OCI-M1 (cell line): ENCODE results near the gene NOL4L.

Source experiments
- DNase-seq: peaks from one replicate; lab custom pipeline; 2025; lab: John Stamatoyannopoulos, UW

Gene NOL4L

DNA sequence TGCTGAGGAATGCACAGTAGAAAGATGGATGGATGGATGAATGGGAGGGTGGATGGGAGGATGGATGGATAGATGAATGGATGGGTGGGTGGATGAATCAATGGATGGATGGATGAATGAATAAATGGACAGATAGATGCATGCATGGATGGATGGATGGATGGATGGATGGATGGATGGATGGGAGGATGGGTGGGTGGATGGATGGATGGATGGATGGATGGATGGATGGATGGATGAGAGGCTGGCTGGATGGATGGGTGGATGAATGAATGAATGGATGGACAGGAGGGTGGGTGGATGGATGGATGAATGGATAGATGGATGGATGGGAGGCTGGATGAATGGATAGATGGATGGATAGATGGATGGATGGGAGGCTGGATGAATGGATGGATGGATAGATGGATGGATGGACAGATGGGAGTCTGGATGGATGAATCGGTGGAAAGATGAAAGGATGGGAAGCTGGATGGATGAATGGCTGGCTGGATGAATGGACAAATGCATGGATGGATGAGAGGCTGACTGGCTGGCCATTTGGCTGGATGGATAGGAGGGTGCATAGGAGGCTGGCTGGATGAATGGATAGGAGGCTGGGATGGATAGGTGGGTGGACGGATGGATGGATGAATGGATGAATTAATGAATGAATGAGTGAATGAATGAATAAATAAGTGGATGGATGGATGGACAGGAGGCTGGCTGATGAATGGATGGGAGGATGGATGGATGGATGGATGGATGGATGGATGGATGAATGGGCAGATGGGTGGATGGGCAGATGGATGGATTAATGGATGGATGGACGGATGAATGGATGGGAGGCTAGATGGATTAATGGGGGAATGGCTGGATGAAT is 28.3 kb upstream of the NOL4L start:
- no peak for DNase-seq

DNA sequence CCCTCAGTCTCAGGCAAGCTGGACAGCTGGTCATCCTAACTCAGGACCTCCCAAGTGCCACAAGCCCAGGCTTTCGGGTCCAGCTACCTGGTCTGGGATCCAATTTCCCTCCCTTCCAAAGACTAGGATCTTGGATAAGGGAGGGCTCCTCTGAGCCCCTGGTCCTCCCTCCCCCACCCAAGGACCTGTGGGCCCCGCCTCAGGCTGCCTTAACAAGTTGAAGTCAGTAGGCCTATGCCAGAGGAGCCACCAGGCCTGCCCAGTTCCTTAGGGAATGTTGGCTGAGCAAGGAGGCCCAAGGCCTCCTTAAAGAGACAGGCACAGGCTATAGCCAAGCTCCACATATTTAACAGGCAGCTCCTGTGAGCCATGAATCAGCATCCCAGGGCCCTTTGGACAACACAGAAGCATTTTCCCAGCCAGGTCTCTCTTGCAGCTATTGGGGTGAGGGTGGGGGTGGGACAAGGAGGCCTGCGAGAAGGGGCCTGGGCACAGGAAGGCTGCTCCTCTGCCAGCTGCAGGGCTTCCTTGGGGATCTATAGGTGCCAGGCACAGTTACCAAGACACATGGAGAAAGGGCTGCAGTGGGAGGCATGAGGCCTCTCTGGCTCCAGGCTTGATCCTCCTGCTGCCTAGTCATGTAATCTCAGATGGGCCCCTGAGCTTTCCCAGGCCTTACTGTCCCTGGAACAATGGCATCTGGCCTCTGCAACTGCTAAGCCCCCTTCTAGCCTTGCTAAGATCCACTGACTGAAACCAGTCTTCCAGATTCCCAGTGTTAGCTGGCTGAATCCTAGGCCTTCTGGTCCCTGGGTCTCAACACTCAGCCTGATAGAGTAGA is 27.4 kb upstream of the NOL4L start:
- no peak for DNase-seq

DNA sequence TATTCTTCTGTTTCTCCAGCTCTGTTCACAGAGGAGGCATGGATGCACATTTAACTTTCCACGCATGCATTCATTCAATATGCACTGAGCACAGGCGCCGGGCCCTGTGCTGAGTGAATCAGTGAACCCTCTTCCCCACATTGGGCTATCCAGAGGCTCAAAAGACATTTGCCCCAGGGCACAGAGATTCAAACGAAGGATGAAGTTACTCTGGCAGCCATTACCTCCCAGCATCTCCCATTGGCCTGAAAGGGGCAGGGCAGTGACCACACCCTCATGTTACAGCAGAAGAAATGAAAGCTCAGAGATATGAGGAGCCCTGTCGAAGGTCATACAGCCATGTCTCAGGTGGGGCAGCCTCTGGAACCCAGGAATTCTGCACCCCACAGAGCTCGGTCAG is 26.7 kb upstream of the NOL4L start:
- DNase-seq: no peak

DNA sequence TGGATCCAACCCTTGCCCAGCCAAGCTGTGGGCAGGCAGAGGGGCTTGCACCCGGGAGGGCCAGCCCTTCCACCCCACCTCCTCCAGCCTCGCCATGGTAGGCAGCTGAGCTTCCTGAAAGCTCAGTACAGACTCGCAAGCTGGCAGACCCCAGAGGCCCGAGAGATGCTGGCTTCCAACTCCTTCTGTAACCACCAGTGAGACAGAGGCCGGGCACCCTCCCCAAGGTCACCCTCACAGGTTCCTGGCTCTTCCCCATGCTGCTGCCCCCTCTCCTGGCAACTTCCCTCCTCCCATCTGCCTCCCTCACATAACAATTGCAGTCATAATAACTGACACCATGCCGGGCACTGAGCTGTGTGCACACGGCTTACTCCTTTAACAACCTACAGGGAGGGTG is 26.2 kb upstream of the NOL4L start:
- DNase-seq: no peak

DNA sequence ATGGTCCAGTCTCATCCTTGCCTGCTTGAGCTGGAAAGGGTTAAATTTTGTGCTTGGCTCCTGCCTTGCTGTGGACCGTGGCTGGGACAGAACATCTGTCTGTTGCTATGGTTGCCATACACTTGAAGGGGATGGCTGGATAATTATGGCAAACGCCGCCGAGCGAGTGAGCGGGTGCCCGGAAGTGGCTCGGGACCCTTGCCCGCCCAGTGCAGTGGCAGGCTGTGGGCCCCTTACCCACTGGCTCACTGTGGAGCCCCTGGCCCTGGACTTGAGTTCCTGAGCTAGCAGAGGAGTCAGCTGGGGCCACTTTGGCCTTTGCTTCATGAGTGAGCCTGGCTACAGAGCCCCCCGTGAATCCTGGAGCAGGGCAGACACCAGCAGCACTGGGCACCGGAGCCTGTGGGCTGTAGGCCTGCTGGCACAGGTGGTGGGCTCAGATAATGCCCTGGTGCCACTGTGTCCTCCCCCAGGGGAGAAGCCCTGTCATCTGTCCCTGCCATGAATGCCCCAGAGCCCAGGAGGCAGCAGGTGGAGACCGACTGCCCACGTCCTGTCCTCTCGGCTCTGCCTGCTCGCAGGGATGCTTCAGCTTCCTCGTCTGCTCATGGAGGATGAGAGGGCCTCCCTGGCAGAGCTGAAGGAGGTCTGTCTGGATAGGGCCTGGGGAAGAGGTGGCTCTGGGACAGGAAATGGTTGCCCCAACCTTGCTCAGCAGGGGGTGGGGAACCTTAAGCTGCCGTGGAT is 25.5 kb upstream of the NOL4L start:
- no peak for DNase-seq

DNA sequence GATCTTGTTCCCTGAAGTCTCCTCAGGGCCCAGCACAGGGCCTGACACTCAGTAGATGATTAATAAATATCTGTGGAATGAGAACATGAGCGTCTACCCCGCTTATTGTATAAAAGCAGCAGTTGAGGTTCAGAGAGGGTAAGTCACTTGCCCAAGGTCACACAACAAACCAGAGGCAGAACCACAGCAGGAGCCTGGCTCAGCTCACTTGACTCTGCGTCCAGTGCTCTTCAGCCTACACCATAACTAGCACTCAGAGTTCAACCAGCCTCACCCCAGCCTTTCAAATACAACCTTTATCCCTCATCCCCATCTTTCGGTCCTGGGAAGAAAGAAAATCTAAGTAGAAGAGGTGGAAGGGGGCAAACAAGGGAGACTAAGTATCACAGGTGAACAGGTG is 24.9 kb upstream of the NOL4L start:
- DNase-seq: no peak

DNA sequence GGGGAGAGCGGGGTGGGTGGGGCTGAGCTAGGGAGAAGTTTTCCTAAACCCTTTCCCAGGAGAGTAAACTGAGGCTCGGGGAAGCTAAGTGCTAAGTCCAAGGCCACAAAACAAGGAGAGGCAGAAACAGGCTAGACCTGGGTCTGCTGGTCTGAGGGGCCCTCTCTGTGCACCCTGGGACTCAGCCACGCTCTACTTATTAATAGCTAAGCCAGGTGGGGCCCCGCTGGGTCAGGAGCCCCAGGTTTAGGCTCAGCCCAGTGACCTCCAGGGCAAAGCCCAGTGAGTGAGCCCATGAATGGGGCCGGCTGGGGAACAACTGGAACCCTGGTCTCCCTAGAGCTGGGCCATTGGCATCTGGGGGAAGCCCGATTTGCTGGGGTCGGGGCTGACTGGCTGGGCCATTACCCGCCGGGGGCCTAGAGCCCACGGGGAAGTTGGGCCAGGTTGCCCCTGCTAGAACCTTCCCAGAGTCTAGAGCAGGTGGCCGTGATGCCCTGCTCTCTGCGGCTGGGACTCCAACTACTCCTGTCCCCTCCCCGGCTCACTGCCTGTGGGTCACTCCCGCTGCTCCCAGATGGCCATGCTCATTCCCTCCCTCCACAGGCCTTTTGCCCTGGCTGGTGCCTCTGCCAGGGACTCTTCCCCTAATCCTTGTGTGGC is 24.1 kb upstream of the NOL4L start:
- DNase-seq: no peak

DNA sequence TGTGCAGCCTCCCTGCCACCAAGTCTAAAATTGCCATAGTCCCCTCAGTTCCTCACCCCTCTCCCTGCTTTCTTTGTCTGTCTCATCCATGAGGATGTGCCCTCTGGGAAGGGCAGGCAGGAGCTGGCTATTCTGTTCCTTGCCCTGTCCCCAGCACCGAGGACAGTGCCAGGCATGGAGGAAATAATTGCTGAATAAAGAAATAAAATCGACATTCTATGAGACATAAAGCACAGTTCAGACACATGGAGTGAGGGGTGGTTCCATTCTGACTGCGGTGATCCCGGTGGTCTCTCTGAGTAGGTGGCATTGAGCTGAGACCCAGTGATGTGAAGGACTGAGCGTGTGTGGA is 23.5 kb upstream of the NOL4L start:
- no peak for DNase-seq

DNA sequence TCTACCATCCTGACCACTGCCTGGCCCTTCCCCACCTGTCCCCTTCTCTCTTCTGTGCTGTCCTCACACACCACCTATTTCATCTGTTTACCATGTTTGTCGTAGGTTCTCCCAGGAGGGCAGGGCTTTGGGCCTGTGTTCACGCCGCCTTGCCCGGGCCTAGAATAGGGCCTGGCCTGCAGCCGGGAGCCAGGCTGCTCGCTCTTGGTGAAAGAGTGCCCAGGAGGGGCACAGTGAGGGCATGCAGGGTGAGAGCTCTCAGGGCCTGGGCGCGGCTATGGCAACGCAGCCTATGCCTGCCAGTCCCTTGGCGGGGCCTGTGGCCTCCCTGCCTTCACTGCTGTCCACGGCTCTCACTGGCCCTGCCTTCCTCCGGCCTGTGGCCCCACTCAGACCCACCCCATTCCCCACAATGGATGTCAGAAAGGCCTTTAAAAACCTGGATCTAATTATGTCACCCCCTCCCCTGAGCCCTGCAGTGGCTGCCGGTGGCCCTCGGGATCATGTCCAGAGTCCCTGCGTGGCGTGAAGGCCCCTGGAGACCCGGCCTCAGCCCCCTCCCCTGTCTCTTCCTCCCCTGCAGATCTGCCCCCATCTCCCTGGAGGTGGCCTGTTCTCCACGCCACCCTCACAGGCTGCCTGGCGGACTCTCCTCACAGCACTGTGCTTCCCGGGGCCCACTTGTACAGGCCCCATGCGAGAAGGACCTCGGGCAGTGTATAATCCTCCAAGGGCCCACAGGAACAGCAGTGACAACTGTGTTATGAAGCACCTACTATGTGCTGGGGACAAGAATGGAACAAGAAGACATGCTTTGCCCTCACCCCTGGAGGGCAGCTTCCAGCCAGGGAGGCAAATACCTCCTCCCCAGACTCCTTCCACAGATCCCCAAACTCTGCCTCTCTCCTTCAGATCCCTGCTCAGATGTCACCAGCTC is 22.9 kb upstream of the NOL4L start:
- DNase-seq: no peak

DNA sequence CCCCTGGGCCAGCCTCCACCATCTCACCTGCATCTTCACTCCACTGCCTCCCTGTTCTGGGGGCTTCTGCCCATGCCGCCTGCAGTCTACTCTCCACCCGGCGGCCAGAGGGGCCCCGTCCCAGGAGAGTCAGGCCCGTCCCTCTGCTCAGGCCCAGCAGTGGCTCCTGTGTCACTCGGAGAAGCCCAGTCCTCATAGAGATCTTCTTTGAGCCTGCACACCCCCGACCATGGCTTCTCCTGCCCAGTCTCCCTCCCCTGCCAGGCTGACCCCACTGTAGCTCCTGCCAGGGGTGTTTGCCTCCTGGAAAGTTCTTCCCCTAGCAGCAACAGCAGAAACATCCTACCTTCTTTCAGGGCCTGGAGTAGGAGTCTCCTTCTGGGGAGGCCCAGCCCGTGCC is 22.2 kb upstream of the NOL4L start:
- DNase-seq: no peak

DNA sequence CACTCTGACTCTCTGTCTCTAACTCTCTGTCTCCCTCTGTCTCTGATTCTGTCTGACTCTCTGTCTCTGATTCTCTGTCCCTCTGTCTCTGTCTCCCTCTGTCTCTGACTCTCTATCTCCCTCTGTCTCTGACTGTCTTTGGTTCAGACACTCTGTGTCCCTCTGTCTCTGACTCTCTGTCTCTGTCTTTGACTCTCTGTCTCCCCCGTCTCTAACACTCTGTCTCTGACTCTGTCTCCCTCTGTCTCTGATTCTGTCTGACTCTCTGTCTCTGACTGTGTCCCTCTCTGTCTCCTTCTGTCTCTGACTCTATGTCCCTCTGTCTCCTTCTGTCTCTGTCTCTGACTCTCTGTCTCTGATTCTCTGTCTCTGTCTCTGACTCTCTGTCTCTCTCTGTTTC is 21.7 kb upstream of the NOL4L start:
- no peak for DNase-seq

DNA sequence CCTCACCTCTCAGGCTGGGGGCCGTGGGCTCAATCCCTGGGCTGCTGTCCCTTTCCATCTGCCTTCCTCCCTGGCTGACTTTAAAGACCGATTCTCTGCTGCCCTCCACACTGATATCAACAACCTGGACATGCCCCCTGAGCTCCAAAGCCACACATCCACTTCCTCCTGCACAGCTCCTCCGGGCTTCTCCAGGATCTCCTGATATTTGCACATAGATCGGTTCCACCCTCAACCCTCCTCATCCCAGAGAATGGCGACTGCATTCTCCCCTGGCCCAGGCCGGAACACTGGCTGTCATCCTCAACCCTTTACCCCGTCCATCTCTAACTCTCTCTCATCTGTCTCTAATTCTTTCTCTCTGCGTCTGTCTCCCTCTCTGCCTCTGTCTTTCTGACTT is 21.0 kb upstream of the NOL4L start:
- no peak for DNase-seq

DNA sequence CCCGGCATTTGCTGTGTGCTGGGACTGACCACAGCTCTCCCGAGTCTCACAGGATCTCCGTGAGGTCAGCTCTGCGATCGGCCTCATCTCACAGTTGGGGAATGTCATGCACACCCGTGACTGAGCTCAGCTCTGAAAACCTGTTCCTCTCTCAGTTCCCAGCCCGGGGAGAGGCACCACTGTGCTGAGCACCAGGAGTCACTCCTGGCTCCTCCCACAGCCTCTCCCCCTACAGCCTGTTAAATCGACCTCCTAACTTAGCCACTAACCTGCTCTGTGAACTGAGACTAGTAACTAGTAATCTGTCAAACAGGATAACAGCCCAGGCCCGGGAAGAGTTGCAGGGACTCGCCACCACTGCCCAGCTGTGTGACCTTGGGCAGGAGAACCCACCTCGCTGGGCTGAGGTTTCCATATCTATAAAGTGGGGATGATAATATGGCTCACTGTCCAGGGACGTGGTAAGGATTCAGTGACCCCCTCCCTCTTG is 20.1 kb upstream of the NOL4L start:
- DNase-seq: no peak

DNA sequence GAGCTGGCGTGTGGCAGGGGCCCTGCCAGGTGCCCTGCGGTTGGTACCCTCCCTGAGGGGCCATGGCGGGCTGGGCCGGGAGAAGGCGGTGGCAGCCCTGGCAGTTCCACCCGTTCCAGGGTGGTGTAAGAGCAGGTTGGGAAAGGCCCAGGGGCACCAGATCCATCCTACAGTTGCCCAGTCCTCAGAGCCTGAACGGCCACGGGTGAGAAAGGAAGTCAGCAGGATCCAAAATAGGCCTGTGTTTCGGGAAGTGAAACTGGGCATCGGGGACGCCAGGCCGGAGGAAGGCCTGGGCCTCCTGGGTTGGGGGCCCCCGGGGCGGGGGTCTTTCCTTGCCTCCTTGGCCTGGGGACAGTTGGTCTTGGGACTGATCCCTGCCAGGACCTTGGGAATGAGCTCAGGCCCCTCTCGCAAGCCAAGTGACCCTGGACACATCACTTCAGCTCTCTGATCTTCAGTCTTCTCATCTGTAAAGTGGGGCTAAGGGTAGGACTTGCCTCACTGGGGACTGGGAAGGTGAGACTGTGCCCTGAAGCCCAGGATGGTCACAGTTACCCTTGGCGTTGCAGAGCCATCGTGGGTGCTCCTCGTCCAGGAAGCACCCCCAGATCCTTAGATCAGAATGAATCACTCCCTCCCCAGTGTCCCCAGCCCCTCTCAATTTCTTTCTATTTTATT is 18.1 kb upstream of the NOL4L start:
- DNase-seq: no peak

DNA sequence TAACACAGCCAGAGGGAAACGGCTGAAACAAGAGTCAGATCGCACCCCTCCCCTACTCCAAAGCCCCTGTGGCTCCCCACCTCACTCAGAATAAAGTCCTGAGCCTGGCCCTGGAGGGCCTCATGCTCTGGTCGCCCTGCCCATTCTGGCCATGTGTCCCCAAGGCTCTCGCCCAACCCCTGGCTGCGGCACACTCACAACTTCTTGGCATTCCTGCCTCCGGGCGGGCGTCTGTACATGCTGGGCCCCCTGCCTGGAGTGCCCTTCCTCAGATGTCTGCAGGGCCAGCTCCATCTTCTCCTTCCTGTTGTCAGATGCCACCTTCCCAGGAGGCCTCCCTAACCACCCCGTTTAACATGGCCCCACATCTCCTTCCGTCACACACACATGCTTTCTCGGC is 17.1 kb upstream of the NOL4L start:
- DNase-seq: no peak

DNA sequence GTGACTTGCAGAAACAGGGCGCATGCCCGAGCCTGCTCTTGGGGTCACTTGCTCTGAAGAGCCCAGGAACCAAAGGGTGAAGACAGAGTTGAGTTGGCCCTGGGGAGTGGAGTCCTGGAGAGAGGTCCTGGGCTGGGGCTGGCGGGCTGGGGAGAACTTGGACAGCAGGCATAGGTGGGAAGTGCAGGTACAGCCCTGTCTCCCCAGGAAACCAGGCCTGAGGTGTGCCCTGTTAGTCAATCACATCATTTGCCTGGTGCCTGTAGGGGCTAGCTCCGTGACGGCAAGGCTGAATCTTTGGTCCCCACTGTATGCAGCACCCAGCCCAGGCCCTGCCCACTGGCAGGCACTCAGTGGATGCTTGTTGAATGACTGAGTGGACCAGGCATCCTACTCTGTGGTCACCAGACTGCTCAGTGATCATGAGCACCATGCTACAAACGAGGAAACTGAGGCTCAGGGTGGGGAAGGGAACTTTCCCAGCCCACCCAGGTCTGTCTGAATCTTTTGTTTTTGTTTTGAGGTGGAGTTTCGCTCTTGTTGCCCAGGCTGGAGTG is 15.6 kb upstream of the NOL4L start:
- no peak for DNase-seq

DNA sequence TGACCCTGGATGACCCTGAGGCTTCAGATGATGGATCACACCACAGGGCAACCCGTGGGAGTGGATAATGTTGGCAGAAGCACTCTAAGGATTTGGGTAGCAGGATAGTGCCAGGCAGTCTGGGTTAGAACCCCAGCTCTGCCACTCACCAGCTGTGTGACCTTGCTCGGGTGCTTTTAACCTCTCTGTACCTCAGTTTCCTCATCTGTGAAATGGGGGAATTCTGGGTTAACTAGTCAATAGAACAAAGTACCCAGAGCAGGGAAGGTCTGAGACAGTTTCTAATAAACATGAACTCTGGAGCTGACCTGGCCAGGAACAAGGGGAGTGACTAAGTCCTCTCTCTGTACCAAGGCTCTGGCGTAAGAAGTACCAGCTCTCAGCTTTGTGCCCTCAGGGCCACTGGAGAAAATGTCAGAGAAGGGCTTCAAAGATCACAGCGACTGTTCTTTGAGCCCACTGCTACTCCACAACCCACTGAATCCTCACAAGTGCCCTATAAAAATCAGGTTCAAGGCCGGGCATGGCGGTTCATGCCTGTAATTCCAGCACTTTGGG is 14.7 kb upstream of the NOL4L start:
- DNase-seq: no peak

DNA sequence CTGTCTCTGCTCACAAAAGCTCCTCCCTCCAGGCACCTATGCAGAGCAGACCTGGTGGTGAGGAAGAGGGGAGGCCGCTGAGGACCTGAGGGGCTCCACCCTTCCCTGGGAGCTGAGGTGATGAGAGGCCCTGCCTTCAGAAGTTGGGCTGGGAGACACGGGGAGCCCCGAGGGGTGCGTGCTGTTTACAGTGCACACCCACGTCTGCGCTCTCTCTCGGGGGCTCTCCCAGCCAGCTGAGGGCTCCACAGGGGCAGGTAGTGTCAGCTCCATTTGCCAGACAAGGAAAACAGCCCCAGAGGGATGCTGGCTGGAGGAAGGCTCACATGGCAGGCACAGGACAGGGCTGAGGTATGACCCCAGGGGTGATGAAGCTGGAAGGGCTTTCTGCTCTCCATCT is 13.5 kb upstream of the NOL4L start:
- DNase-seq: no peak

DNA sequence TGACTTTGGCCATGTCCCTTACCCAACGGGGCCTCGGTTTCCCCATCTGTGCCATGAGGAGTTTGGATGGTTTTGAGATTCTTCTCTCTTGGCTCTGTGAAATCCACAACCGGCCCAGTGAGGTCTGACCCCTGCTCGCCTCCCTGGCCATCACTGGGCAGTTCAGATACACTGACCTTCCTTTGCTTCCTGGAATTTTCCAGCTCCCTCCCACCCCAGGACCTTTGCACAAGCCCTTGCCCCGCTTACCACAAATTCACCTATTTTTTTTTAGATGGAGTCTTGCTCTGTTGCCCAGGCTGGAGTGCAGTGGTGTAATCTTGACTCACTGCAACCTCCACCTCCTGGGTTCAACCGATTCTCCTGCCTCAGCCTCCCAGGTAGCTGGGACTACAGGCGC is 12.6 kb upstream of the NOL4L start:
- no peak for DNase-seq
